ENCODE results near the gene ARID3A. TPM values are rescaled to one million over a fixed set of nuclear protein-coding genes. Genes with fewer than 3 reads are reported as not detected.
A peak's percentile ranks its signal among the peaks of the same experiment; 100 is the strongest.

The ARID3A gene
- total and polyA plus RNA-seq, 2 of the 8 experiments (the other 6 are each of a cell fraction or from before 2014, with no cell fraction given), result 40.5 to 77.4 TPM

GRCh38 chr19:1008268-1009040 is 82.6 kb downstream of the ARID3A start:
- Histone ChIP-seq H2AK5ac (ENCODE audit: low read depth, low read length) (no peak overlapping the region), H3K9me3 (ENCODE audit: insufficient read depth in 2 of 2, low read depth in 1 of 2, low read length in 1 of 2) (no peaks in the 10 kb centered on the region), H2BK12ac (ENCODE audit: low read depth, low read length) (no peak overlapping the region), H2BK20ac (ENCODE audit: low read length) (no peak overlapping the region), H3K79me2 (ENCODE audit: control insufficient read depth in 1 of 2, insufficient read depth in 2 of 2, low read length in 2 of 2) (peaks cover 0 to 5% of the 10 kb centered on the region in 2 experiments; a peak in 1 of 4 replicates), H4K20me1 (replicated peaks in 1 of 2; ENCODE audit: control insufficient read depth in 1 of 2, insufficient read depth in 2 of 2, low read length in 2 of 2) (peaks cover 0 to 11% of the 10 kb centered on the region in 2 experiments), H4K8ac (ENCODE audit: extremely low read depth, insufficient read depth, low read length) (0 out of 2 replicates have a peak overlapping the region, but pooled peaks have one; percentile 51), H3K4me1 (replicated peaks in 1 of 4; ENCODE audit: control insufficient read depth in 3 of 4, insufficient read depth in 4 of 4, low read length in 3 of 4) (no peaks in the 10 kb centered on the region), H3K23me2 (ENCODE audit: low read depth, low read length) (no peaks in the 10 kb centered on the region), H3K79me1 (ENCODE audit: low read depth, low read length) (no peaks in the 10 kb centered on the region), H2BK5ac (ENCODE audit: low read depth, low read length) (no peak overlapping the region; the same call in 1 of the 2 replicates), H2BK120ac (replicated peaks; ENCODE audit: low read depth, low read length) (no peak overlapping the region), H4K5ac (ENCODE audit: insufficient read length, low read depth, low read length) (no peak overlapping the region), H3K23ac (ENCODE audit: insufficient read length) (no peak overlapping the region), H3K4ac (replicated peaks; ENCODE audit: insufficient read length, low read depth, low read length) (no peak overlapping the region), H3K4me3 (ENCODE audit: extremely low read depth in 1 of 4, insufficient read depth in 2 of 4, low read depth in 3 of 4, low read length in 4 of 4) (no peak overlapping the region), H3K36me3 (ENCODE audit: control insufficient read depth in 2 of 4, insufficient read depth in 4 of 4, low read length in 3 of 4) (peaks cover 8 to 47% (median 11%) of the 10 kb centered on the region in 4 experiments; a peak in 6 of 8 replicates), H2BK15ac (ENCODE audit: low read length) (no peak overlapping the region), H3K27me3 (replicated peaks in 1 of 4; ENCODE audit: control insufficient read depth in 3 of 4, extremely low read depth in 1 of 4, insufficient read depth in 3 of 4, low read length in 3 of 4) (no peaks in the 10 kb centered on the region), H3K27ac (ENCODE audit: low read depth, low read length) (no peak overlapping the region), H2AFZ (ENCODE audit: low read length) (no peak overlapping the region), H3K14ac (ENCODE audit: insufficient read length) (no peak overlapping the region), H3K18ac (ENCODE audit: extremely low read depth, low read length) (no peak overlapping the region), H4K91ac (replicated peaks; ENCODE audit: insufficient read length, low read length) (no peak overlapping the region), H3K56ac (replicated peaks; ENCODE audit: insufficient read length, low read depth, low read length) (no peak overlapping the region), H3K4me2 (ENCODE audit: insufficient read depth in 1 of 2, low read depth in 2 of 2, low read length in 2 of 2) (no peak overlapping the region), H3K9ac (replicated peaks in 1 of 4; ENCODE audit: extremely low read depth in 1 of 4, low read depth in 3 of 4, low read length in 3 of 4) (no peak overlapping the region)
- CTCF ChIA-PET (ENCODE audit: partially characterized antibody), result no interaction called here
- DNase-seq (ENCODE audit: low read depth in 1 of 2, low spot score in 2 of 2) (no peak), FAIRE-seq (no peak)
- POLR2A ChIA-PET (ENCODE audit: partially characterized antibody), result interaction anchor here (1.2 to 7.7 kb wide), 5 partner anchors 13 to 213 kb away, joined by 4 to 81 read pairs (median 8); partner anchors contain the start of genes ABCA7 and CNN2
- 95% methylated on average over 22 of the region's 45 CpGs; no CpG with 5 or more reads in 1 of the 2 experiments for WGBS, 2 experiments (ENCODE audit: extremely low coverage in 1 of 2, insufficient coverage in 1 of 2, insufficient read length in 1 of 2, insufficient replicate concordance in 2 of 2, low coverage in 1 of 2, low lambda C conversion rate in 2 of 2, missing lambda C conversion rate in 1 of 2)
- TF ChIP-seq TAF7 (optimal IDR thresholded peaks at IDR 0.05; ENCODE audit: borderline replicate concordance, low read depth, low read length) (no peak), RBBP5 (IDR thresholded peaks at IDR 0.05; ENCODE audit: borderline replicate concordance, low read depth, low read length) (no peak), BACH1 (IDR thresholded peaks at IDR 0.05; ENCODE audit: low read length) (no peak), HDAC2 (IDR thresholded peaks at IDR 0.05; ENCODE audit: borderline replicate concordance in 1 of 2, low read depth in 2 of 2, low read length in 2 of 2) (no peak), CEBPB (IDR thresholded peaks at IDR 0.05; ENCODE audit: low read depth, low read length) (no peak), KDM1A (IDR thresholded peaks at IDR 0.05; ENCODE audit: borderline replicate concordance, low read length) (no peak), NANOG (IDR thresholded peaks at IDR 0.05; ENCODE audit: insufficient read depth, low read depth, low read length, poor library complexity, severe bottlenecking) (no peak), JUN (IDR thresholded peaks at IDR 0.05; ENCODE audit: low read depth, low read length) (no peak), SP2 (IDR thresholded peaks at IDR 0.05; ENCODE audit: low read length) (no peak), ASH2L (IDR thresholded peaks at IDR 0.05; ENCODE audit: low read length) (no peak), BCL11A (IDR thresholded peaks at IDR 0.05; ENCODE audit: low read depth in 2 of 2, low read length in 2 of 2) (no peak), ATF3 (IDR thresholded peaks at IDR 0.05; ENCODE audit: insufficient read depth, low read depth, low read length) (no peak)
